GM21786 (cell line): ENCODE results near the gene SLC35F3.
"Not testable (repeated sequence)": the region's sequence is repeated elsewhere in the genome, so short reads cannot be mapped to it uniquely, and the experiment has no call there.

Experiments used
- ATAC-seq: cut with Tn5 transposase; IDR thresholded peaks from one replicate; pipeline ENCODE4 v1.9.1; 2021; ENCODE audit not compliant: unreplicated experiment

Gene SLC35F3

DNA sequence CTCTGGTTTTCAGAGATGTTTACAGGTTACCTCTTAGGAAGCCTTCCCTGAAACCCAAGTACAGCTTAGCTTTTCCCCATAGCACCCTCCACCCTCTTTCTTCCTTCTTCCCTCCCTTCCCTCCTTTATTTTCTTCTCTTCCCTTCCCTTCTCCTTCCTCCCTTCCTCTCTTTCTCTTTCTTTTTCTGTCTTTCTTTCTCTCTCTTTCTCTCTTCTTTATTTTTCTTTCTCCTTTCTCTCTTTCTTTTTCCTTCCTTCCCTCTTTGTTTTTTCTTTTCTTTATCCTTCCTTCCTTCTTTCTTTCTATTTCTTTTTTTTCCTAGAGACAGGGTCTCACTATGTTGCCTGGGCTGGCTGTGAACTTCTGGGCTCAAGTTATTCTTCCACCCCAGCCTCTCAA lies 231.6 kb downstream of the SLC35F3 start:
- no peak for ATAC-seq

DNA sequence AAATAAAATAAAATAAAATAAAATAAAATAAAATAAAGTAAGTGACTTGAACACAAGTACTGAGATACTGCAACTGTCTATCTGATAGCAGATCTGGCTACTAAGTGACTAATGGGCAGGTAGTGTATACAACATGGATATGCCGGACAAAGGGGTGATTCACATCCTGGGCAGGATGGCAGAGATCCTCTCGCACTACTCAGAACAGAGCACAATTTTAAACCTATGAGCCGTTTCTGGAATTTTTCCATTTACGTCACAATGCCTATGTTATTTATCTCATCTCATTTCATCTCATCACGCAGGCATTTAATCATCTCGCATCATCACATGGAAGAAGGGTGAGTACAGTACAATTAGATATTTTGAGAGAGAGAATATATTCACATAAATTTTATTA lies 235.5 kb downstream of the SLC35F3 start:
- no peak for ATAC-seq

DNA sequence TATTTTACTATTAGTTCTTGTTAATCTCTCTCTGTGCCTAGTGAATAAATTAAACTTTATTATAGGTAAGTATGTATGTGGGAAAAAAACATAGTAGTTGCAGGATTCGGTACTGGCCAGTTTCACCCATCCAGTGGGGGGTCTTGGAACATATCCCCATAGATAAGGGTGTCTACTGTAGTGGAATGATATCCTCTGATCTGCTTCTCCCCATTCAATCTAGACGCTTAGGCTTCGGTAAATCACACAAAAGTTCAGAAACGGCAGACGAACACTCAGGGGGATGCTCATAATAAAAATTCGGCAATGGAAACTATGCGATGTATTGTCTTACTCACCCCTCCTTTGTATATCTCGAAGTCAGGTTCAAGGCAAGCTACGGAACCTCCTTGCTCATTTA lies 235.9 kb downstream of the SLC35F3 start:
- no peak for ATAC-seq

DNA sequence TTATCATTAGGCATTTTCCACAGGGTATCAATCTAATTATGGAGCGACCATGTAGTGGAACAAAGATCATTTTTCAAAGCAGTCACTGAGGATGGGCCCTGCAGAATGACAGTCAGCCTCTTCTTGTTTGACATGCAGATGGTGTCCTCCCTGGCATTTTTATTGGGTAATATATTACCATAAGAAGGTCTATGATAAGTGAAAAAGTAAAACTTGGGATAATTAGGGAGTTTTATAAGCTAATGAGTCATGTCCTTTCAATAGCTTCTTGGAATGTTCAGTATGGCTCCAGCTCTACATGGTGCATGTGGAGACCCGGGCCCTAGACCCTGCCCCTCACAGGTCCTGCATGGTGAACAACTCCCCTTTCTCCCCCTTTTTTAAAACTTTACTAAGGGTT lies 236.5 kb downstream of the SLC35F3 start:
- no peak for ATAC-seq

DNA sequence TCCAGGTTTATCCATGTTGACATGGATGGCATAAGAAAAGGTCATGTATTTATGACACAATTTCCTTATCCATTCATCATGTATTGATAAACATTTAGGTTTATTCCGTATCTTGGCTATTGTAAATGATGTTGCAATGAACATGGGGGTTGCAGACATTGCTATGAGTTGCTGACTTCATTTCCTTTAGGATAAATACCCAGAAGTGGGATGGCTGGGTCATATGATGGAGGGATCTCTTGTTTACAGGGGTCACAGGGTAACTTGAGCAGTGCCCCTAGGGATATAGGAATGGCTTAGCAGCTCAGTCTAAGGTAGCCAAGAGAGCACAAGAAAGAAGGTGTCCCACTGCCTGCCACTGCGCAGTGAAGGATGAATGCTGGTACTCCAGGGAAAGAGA lies 239.2 kb downstream of the SLC35F3 start:
- no peak for ATAC-seq

DNA sequence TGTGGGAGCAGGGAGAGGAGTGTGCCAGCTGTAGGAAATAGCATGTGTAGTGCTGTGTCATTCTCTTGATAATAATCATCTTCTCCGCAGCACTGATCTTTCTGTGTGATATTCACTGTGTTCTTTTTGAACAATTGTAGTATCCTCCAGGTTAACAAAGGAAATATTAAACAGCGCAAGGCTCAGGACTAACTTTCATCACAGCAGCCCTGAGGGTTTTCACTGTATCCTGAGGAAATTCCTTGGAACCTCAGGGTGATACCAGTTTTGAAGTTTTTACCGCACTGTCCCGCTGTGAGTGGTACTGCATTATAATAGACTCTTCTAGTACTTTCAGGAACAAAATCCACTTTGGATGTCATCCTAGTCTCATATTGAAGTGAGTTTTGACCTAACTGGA lies 240.4 kb downstream of the SLC35F3 start:
- ATAC-seq: no peak

DNA sequence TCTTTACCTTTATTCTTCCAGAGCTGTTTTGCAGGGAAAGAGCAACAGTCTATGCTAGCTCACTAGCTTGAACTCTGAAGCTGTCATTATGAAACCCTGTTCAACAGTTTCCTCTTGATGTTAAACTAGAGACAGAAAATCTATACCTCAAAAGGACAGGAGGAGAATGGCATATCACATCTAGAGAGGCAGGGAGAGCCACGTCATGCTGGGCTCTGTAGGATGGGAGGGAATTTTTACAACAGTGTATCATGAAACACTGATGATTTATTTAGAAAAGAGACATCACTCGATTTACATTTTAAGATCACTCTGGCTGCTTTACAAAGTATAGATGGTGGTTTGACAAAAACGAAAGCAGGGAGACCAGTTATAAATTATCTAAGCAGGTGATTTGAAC lies 243.9 kb downstream of the SLC35F3 start:
- ATAC-seq: no peak

DNA sequence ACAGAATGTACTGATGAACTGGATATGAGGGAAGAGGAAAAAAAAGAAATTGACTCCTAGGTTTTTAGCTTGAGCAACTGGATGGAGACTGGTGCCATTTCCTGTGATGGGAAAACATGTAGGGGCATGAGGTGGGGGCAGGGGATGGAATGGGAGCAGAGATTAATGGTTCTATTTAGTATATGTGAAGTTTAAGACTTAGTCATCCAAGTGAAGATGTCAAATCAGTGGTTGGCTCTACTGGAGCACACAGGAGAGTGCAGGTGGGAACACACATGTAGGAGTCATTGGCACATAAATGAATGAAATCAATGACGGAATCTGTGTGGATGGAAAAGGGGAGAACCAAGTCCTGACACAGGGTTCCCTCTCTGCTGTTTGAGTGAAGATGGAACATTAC lies 244.3 kb downstream of the SLC35F3 start:
- ATAC-seq: no peak

DNA sequence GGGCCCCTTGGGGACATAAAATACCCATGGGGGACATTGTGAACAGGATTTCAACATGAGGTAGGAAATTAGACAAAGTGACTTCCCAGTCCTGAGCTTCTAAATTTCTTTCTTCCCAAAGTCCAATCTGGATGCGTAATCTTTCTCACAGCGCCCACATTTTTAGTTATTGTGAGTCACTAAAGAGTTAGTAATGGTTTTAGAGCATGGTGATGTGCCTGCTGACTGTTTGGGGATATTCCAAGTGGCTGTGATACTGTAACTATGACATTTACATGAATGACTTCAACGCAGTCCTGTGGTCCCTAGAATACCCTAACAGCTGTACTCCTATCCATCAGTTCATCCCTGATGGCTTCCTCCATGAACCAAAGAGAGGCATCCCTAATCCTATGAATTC lies 244.7 kb downstream of the SLC35F3 start:
- no peak for ATAC-seq

DNA sequence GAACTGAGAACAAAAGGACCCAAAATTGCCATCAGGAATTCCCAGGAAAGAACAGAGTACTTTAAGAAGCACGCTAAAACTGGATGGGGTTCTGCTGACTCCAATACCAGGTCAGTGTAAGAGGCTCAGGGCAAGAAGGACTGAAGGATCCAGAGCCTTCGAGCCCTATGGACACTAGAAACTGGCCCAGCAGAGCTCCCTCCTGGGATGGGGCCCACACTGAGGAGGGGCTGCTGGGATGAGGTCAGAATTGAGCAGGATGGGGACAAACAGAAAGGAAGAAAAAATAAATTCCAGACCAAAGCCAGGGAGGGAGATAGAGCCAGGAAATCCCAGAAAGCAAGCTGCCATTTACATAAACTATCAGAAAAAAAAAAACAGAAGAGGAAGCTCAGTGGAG lies 246.4 kb downstream of the SLC35F3 start:
- no peak for ATAC-seq

DNA sequence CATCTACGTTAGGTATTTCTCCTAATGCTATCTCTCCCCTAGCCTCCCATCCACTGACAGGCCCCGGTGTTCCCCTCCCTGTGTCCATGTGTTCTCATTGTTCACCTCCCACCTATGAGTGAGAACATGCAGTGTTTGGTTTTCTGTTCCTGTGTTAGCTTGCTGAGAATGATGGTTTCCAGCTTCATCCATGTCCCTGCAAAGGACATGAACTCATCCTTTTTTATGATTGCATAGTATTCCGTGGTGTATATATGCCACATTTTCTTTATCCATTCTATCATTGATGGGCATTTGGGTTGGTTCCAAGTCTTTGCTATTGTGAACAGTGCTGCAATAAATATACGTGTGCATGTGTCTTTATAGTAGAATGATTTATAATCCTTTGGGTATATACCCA lies 247.9 kb downstream of the SLC35F3 start:
- ATAC-seq: not testable (repeated sequence)

DNA sequence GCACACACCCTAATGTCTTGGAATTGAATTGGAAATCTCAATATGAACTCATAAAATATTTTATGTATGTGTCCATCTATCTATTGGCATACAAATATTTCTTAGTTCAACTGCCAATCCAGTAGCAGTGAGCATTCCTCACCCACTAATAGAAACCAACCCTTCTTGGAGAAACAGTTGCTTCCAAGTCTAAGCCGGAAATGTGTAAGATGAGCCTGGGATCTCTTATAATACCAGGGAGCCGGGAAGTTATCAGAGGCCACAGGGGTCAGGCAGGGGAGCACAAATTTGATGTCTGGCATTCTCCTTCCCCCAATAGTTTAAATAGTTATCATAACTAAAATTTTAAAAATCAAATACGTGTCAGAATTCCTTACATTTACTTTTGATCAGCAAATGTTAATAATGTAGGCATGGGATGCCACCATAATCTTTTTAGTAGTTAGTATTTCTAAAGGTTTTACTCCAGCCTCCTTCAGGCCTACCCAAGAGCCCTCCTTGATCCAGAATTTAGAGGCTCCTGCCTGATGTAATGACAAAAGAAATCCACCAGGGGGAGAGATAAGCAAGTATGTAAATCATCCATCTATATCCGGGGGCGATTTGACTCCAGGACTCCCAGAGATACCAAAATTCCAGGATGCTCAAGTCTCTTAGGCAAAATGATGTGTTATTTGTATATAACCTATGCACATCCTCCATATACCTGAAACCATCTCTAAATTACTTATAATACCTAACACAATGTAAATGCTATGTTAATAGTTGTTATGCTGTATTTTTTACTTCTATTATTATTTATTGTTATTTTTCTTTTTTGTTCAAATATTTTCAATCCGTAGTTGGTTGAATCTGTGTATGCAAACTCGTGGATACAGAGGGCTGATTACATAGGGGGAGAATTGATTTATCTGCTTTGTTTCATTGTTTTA lies 250.1 kb downstream of the SLC35F3 start:
- no peak for ATAC-seq

DNA sequence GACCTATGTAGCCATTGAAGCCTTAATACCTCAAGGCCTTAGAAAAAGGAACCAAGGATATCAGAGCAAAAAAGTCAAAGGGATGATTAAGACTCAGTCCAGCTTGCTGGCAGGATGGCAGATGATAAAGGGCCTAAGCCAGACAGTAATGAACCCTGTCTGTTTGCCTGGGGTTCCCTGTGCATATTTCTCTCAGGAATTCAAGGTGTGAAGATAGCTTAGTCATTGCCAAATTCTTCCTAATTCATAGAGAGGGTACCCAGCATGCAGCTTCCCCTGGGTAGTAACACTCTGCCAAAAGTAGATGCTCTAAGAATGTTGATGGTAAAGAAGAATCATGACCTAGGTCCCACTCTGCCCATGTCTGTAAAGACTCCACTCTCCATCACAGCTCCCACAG lies 258.2 kb downstream of the SLC35F3 start:
- ATAC-seq: no peak

DNA sequence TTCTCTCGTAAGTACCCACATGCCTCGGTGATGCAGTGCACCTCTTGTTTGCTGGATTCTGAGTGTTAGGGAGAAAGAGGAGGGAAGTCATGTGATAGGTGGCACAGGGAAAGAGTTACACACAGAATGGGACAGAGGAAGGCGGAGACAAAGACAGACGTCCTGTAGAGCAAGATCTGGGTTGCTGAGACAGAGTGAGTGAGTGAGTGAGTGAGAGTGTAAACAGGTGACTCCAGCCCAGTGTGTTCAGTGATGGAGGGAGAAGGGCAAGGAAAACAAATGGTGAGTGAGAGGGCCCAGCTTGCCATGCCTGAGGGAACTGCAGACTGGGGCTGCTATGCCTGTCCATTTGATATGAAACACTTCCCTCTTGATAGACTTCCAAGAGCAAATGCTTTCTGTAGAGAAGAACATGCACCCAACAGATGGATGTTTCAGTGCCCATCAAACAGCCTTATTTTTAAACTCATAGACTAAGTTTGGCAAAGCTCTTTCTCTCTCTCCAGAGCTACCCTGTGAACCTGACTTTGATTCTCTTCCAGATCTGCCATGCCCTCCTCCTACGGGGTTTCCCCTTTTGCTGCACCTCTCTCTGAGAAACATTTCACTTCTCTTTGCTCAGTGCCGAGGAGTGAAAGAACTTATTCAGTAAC lies 258.9 kb downstream of the SLC35F3 start:
- no peak for ATAC-seq

DNA sequence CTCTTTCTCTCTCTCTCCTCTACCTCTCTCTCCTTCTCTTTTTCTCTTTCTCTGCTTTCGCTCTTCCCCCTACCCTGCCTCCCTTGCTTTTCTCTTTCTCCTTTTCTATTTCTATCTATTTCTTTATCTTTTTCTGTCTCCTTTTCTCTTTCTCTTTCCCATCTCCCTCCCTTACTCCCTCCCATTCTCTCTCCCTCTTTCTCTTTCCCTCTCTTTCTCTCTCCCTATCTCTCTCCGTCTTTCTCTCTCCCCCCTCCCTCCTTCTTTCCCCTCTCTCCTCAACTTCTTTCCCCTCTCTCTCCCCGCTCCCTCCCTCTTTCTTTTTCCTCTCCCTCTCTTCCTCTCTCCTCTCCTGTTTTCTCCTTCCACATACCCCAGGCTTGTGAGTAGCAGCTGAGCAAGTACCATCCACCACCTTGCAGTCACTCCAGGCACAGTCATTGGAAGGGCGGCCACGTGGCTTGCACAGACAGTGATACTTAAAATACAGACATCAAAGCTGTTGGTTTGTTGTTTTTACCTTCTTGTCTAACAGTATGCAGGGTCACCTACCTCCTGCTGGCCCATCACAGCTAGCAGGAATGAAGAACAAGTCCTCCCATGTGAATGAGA lies 259.7 kb downstream of the SLC35F3 start:
- ATAC-seq: no peak

DNA sequence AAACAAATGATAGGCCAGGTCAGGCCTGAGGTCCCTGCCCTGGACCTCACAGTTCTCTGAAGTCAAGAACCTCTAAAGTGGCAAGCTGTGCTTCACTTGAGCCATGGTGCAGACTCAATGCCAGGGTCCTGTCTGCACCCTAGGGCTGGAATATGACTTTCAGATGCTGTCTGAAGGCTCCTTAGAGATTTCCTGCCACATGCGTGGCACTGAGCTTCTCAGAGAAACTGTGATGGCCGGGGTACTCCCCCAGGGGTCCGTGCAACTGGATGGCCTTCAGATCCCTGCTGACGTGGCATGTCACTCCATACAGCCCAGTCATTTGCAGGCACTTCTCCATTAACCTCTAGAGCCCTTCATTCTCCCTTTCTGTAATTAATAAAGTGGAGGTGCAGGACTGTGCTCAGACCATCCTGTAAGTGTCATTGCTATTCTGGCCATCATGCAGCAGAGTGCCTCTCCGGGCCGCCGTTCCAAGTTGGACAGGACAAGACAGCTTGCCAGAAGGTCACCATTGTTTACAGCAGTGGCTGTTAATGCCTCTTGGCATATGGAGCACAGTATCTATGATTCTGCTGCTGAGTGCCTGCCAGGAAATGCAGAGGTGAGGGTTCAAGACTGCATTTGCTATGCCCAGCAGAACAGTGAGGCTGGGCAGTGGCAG lies 263.7 kb downstream of the SLC35F3 start:
- ATAC-seq: no peak

DNA sequence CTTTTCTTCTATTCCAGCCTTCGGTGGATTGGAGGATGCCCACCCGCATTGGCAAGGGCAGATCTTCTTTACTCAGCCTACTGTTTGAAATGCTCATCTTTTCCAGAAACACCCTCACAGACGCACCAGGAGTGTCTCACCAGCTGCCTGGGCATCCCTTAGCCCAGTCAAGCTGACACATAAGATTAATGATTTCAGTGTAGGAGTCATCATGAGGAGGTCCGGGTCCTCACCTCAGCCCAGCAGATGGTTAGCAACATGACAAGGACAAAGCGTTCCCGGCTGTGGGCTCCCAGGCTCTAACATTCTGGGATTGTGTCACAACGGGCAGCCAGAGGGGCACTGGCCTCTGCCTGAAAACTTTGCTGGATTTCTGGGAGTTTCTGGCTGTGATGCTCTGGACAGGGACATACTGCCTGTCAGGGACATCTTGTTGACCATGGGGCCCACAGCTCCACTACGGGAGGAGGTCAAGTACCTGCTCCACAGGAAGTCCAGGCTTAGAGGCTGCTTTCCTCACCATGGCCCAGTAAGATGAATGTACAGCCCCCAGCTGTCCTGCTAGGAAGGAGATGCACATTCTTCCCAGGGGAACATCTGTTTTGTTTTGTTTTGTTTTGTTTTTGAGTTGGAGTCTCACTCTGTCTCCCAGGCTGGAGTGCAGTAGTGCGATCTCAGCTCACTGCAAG lies 264.8 kb downstream of the SLC35F3 start:
- no peak for ATAC-seq

DNA sequence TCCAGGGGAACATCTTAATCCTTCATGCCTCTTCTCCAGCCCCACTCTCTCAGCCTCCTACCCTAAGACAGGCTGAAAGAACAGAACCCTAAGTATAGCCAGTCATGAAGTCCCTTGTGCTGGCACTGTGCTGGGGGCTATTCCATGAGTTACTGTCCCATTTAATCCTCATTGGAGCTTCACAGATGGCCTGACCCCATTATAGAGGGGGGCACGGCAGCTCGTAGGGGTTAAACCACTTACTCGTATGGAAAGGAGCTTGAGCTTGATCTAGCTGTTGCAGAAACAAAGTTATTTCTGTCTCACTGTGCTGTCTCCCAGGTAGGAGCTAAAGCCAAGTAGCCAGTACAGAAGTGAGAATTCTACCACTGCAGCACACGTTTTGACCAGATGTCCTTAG lies 265.6 kb downstream of the SLC35F3 start:
- ATAC-seq: no peak

DNA sequence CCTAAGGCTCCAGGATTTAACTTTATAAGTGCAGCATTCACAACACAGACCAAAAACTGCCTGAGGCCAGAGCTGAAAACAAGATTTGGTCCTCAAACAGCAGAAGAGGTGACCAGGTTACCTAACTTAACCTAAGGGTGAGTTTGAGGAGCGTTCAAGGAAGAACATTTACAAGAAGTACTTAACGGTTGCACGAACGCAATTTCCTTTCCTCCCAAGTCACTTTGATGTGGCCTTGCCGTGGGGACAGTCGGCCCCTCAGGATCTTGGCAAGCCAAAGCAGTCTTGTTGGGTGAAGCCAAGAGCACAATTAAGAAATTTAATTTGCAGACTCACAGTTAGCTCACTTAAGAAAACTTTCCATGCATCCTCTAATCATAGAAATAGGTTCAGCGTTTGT lies 266.1 kb downstream of the SLC35F3 start:
- ATAC-seq: no peak

DNA sequence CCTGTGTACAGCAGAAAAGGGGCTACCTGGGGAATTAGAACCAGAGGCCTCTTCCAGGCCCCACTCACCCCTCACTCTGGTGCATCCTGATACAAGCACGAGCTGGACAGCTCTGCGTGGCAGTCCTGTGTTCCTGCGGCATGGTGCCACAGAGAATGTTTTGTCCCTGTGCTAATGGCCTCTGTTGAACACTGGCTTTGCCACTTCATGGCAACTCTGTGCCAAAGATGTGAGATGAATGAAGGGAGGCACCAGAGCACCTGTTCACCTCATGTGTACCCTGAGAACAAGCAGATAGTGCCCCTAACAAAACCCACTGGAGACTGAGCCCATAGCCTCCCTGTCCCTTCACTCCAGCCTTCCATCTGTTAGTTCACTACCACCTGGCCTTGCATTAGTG lies 269.5 kb downstream of the SLC35F3 start:
- ATAC-seq: no peak

DNA sequence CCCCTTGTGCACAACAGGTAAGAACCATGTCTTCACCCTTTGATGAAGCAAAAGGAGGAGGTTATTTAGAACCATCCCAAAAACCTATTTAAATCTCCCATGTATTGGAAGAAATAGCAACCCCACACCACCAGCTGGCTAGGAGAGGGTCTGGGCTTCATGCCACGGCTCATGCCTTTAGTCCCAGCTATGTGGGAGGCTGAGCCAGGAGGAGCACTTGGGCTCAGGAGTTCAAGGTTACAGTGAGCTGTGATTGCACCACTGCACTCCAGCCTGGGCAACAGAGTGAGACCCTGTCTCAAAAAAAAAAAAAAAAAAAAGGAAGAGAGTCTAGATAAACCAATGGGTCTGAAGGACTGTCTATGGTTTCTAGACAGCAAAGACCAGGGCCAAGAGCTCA lies 270.9 kb downstream of the SLC35F3 start:
- no peak for ATAC-seq
